Liver (tissue), 2 donors: ENCODE measurements around the gene SDHA.

Experiments
- JUND ChIP-seq, 2 donors: IDR thresholded peaks; 2 replicates each; pipeline ENCODE4 v1.6.1; 2016; ENCODE audit warnings: antibody characterized with exemption in 2 of 2
- RAD21 ChIP-seq, 2 donors: IDR thresholded peaks; 2 replicates each; pipeline ENCODE4 v1.6.1; 2016; ENCODE audit warnings: antibody characterized with exemption in 2 of 2, mild to moderate bottlenecking in 2 of 2
- donor health status: healthy.

GRCh38 chr5:199950-200645 is 18.0 kb upstream of the SDHA start:
- no peak for TF ChIP-seq RAD21 (IDR thresholded peaks at IDR 0.05)
- no peak for TF ChIP-seq JUND (IDR thresholded peaks at IDR 0.05)
